Measurements from ENCODE around the gene FREY1.

Gene FREY1

DNA sequence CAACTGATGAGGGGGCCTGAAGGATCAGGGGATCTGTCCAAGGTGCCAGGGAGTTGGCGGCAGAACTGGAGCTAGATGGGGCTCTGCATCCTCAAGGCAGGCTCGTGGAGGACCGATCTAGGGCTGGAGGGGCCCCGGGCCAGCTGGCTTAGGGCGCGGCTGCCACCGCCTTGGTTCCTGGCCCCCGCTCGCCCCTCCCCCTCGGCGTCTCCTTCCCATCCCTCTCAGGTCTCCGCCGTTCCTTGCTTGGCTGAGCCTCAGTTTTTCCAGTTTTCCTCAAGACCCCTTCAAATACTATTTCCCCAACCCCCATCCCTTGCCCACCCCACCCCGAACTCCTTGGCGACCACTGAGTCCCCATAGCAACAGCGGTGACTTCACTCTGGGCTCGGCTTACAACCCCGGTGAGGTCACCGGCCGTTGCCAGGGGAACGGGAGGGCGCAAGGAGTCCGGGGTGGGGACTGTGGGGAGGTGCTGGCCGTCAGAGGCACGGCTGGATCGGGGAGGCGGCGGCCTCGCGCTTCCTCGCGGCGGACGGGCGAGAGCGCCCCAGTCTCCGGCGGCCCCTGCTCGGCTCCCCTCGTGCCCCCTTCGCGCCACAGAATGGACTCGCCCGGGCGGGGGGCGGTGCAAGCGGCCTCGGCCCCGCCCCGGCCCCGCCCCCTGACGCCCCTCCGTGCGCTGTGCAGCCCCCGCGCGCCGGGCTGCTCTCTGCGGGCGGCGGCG is 7.5 kb downstream of the FREY1 start:
- TF ChIP-seq, protein P1, sequence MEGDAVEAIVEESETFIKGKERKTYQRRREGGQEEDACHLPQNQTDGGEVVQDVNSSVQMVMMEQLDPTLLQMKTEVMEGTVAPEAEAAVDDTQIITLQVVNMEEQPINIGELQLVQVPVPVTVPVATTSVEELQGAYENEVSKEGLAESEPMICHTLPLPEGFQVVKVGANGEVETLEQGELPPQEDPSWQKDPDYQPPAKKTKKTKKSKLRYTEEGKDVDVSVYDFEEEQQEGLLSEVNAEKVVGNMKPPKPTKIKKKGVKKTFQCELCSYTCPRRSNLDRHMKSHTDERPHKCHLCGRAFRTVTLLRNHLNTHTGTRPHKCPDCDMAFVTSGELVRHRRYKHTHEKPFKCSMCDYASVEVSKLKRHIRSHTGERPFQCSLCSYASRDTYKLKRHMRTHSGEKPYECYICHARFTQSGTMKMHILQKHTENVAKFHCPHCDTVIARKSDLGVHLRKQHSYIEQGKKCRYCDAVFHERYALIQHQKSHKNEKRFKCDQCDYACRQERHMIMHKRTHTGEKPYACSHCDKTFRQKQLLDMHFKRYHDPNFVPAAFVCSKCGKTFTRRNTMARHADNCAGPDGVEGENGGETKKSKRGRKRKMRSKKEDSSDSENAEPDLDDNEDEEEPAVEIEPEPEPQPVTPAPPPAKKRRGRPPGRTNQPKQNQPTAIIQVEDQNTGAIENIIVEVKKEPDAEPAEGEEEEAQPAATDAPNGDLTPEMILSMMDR (IDR thresholded peaks at IDR 0.05; ENCODE audit: insufficient read depth, low read length, missing control alignments): no peak

DNA sequence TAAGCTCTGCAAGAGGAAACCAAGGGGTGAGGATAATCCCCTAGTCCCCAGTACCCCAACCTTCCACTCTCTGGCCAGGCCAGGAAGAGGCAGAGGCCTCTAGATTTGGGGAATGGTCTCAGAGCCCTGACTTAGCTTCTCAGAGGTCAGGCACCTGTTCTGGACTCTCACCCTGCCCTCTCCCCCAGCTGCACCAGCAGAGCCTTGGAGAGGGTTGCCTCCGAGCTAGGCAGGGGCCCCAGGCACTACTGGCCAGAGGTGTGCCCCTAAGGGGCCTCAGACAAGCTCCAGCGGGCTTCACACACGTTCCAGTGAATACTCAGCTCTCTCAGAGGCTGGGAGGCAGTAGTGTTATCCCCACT is 8.0 kb downstream of the FREY1 start:
- peak overlapping the region; percentile 60 for H3K4me3 ChIP-seq (ENCODE audit: low read depth, low read length)
- no peak for DNase-seq (ENCODE audit: low read depth, low spot score)
- ChIA-PET CTCF (interaction anchor here (0.7 to 4.2 kb wide), 4 partner anchors 20 to 108 kb away, joined by 3 to 19 read pairs (median 5); no protein-coding TSS in a partner anchor), POLR2A (no interaction called here)
- TF ChIP-seq, protein P1 (IDR thresholded peaks at IDR 0.05; ENCODE audit: insufficient read depth, low read length, missing control alignments): no peak

More for the DNA sequence above, 7.5 kb downstream of the FREY1 start:
- DNase-seq (ENCODE audit: low read depth, low spot score): peak; percentile 16
- ChIA-PET CTCF (interaction anchor here (1.4 to 4.2 kb wide), 3 partner anchors 20 to 56 kb away, joined by 4 to 19 read pairs (median 6); no protein-coding TSS in a partner anchor), POLR2A (interaction anchor here (1.4 kb wide), 1 partner anchor 18 kb away, joined by 3 read pairs; the partner anchor contains the start of gene PEX16)
- peak overlapping the region; percentile 60 for H3K4me3 ChIP-seq (ENCODE audit: low read depth, low read length)

DNA sequence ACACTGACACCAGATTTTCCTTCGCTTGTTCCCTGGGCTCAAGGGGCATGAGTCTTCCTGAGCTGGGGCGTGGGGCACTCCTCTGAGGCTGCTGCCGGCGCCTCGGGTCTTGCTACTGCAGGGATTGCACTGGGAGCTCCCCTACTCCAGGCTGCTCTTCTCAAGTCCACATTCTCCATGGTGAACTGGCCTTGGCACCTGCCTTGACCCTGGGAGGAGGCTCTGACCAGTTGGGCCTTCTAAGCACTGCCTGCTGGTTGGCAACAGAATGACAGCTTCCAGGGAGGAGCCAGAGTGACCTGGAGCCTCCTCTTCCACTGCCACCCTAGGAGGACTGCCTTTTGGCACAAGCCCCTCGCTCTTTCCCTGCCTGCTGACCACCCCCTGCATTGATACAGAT is 9.5 kb downstream of the FREY1 start:
- ChIA-PET CTCF (interaction anchor here (1.8 to 4.2 kb wide), 2 partner anchors 25 to 55 kb away, joined by 5 to 19 read pairs; no protein-coding TSS in a partner anchor), POLR2A (interaction anchor here (0.5 kb wide), 1 partner anchor 701 kb away, joined by 4 read pairs; no protein-coding TSS in a partner anchor)
- DNase-seq (ENCODE audit: low read depth, low spot score): no peak
- TF ChIP-seq, protein P1 (IDR thresholded peaks at IDR 0.05; ENCODE audit: insufficient read depth, low read length, missing control alignments): no peak
- no peak overlapping the region for H3K4me3 ChIP-seq (ENCODE audit: low read depth, low read length)

DNA sequence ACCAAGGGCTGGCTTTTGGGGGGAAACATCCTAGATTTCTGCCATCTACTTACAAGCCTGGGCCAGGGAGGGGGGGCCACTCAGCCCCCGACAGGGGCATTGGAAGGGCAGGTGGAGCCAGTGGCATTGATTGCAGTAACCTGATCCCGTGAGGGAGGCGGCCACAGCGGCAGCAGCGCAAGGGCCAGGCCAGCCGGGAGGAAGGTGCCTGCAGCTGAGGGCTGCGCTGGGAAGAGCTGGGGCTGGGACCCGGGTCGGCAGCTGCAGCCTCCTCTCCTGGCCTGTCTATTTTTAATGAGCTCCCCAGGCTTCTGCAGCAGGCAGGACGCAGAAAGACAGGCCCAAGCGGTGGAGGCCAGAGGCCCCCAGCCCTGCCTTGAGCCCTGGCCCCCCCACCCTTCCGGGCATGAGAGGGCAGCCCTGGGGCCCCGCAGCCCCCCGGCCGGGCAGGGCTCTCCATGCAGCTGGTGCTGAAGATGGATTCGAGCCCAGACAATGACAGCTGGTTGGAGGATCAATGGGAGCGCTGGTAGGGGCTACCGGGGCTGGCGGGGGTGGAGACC is 10.6 kb downstream of the FREY1 start:
- TF ChIP-seq, protein P1 (IDR thresholded peaks at IDR 0.05; ENCODE audit: insufficient read depth, low read length, missing control alignments): no peak
- H3K4me3 ChIP-seq (ENCODE audit: low read depth, low read length): no peak overlapping the region
- DNase-seq (ENCODE audit: low read depth, low spot score): no peak
- POLR2A ChIA-PET: no interaction called here
- CTCF ChIA-PET: interaction anchor here (1.8 to 4.2 kb wide), 2 partner anchors 24 to 54 kb away, joined by 5 to 19 read pairs; no protein-coding TSS in a partner anchor

DNA sequence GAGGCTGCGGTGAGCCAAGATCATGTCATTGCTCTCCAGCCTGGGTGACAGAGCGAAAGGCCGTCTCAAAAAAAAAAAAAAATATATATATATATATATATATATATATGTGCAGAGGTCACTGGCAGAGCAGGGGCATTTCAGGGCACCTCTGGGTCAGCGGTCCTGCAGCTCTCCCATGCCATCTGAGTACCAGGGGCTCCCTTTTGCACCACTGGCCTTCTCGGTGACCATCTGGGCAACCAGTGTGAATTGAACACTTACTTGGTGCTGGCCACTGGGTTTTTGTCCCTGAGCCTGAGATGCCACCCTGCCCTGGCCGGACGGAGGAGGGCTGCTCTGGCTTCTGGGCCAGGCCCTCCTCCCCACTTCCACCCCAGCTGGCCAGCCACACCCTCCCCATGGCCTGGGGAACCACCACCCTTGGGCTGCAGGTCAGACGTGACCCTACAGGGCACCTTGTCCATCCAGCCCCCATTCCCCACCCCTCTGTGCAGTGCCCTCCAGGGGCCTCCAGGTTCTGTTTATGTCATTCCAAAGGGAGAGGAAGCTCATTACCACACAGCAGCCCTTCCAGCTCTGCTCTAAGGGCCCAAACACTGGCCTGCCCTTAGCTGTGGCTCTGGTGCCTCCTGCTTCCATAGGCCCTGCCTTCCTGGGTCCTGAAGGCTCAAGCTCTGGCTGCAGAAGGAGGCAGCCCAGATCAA is 11.4 kb downstream of the FREY1 start:
- TF ChIP-seq, protein P1 (IDR thresholded peaks at IDR 0.05; ENCODE audit: insufficient read depth, low read length, missing control alignments): no peak
- no peak overlapping the region for H3K4me3 ChIP-seq (ENCODE audit: low read depth, low read length)
- no peak for DNase-seq (ENCODE audit: low read depth, low spot score)
- CTCF ChIA-PET: interaction anchor here (1.1 to 4.2 kb wide), 3 partner anchors 23 to 111 kb away, joined by 5 to 19 read pairs (median 5); no protein-coding TSS in a partner anchor
- POLR2A ChIA-PET: no interaction called here

Data from AG04449 (cell line).